ENCODE results near the gene PRSS50.

DNA sequence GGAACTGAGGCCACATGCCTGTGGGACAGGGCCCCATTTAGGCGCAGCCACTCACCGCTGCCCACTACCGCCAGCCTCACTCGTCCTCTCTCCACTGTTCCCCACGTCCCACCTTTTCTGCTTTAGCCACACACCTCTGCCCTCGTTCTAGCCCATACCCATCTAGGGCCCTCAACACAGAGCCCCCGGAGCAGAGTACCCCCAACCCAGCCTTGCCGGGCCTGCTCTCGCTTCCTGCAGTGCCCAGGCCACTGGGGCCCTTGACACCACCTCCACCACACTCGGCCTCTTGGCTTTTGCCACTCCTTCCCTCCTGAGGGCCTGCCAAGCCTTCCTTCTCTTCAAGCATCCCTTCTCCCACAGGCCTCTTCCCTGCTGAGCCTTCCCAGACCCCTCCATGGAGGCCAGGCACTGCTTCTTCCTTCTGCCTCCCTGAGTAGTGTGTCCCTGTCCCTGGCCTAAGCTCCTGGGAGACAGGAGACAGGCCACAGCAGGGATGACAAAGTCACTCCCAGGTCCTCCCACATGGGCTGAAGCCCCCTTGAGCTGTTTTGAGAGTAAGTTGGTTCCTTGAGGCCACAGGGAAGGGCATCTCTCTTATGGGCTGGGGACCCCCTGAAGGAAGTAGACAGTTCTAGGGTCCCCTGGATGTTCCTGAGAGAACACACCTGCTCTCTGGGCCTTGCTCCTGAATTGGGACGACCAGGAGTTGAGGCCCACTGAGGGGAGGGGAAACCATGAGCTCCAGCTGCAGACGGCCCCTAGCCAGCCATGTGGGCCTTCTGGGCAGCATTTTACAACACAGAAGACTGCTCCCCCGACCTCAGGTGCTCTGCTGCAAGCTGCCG lies 4.4 kb downstream of the PRSS50 start:
- TF ChIP-seq, protein P1, sequence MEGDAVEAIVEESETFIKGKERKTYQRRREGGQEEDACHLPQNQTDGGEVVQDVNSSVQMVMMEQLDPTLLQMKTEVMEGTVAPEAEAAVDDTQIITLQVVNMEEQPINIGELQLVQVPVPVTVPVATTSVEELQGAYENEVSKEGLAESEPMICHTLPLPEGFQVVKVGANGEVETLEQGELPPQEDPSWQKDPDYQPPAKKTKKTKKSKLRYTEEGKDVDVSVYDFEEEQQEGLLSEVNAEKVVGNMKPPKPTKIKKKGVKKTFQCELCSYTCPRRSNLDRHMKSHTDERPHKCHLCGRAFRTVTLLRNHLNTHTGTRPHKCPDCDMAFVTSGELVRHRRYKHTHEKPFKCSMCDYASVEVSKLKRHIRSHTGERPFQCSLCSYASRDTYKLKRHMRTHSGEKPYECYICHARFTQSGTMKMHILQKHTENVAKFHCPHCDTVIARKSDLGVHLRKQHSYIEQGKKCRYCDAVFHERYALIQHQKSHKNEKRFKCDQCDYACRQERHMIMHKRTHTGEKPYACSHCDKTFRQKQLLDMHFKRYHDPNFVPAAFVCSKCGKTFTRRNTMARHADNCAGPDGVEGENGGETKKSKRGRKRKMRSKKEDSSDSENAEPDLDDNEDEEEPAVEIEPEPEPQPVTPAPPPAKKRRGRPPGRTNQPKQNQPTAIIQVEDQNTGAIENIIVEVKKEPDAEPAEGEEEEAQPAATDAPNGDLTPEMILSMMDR (IDR thresholded peaks at IDR 0.05) = no peak
- no peak for TF ChIP-seq EP300 (IDR thresholded peaks at IDR 0.05)
